ENCODE data around the gene FOXD1.

GRCh38 chr5:73494721-73495120, 46.1 kb upstream of the FOXD1 start:
- TF ChIP-seq, protein P1, sequence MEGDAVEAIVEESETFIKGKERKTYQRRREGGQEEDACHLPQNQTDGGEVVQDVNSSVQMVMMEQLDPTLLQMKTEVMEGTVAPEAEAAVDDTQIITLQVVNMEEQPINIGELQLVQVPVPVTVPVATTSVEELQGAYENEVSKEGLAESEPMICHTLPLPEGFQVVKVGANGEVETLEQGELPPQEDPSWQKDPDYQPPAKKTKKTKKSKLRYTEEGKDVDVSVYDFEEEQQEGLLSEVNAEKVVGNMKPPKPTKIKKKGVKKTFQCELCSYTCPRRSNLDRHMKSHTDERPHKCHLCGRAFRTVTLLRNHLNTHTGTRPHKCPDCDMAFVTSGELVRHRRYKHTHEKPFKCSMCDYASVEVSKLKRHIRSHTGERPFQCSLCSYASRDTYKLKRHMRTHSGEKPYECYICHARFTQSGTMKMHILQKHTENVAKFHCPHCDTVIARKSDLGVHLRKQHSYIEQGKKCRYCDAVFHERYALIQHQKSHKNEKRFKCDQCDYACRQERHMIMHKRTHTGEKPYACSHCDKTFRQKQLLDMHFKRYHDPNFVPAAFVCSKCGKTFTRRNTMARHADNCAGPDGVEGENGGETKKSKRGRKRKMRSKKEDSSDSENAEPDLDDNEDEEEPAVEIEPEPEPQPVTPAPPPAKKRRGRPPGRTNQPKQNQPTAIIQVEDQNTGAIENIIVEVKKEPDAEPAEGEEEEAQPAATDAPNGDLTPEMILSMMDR (IDR thresholded peaks at IDR 0.05; ENCODE audit: low read depth, low read length) = no peak
- no peak for TF ChIP-seq EZH2phosphoT487 (IDR thresholded peaks at IDR 0.05; ENCODE audit: low read depth)

All from OCI-LY3 (cell line).